Mesothelial cell of epicardium (in vitro differentiated cells): ENCODE measurements around the gene NLRC5. TPM values are rescaled to one million over a fixed set of nuclear protein-coding genes. Genes with fewer than 3 reads are reported as not detected.

Source experiments
- DNase-seq, 2 experiments: peaks; one replicate each; pipeline ENCODE4 v3.0.0; 2021; ENCODE audit warnings: low spot score in 2 of 2; ENCODE audit not compliant: unreplicated experiment in 2 of 2
- H3K27ac Mint-ChIP-seq: 2 replicates; pipeline ENCODE4 v1.8.0; 2021; ENCODE audit warnings: mixed read lengths
- H3K27me3 Mint-ChIP-seq: 2 replicates; pipeline ENCODE4 v1.8.0; 2021; ENCODE audit warnings: low read depth, mixed read lengths
- H3K36me3 Mint-ChIP-seq: 2 replicates; pipeline ENCODE4 v1.8.0; 2021; ENCODE audit warnings: mixed read lengths
- H3K4me1 Mint-ChIP-seq: 2 replicates; pipeline ENCODE4 v1.8.0; 2021; ENCODE audit warnings: mixed read lengths
- H3K4me3 Mint-ChIP-seq: 2 replicates; pipeline ENCODE4 v1.8.0; 2021; ENCODE audit warnings: mild to moderate bottlenecking, moderate library complexity, mixed read lengths
- H3K9me3 Mint-ChIP-seq: 2 replicates; pipeline ENCODE4 v1.8.0; 2021; ENCODE audit warnings: mixed read lengths
- total RNA-seq: library from RNA; stranded (reverse); gene quantifications from 3 replicates; pipeline ENCODE4 v1.2.1, GENCODE V29; 2021
- TF ChIP-seq, protein P1 (sequence below): fragments of 200-600 bp; sonication (generic); IDR thresholded peaks from one replicate; pipeline ENCODE4 v1.5.0; 2021; ENCODE audit warnings: antibody characterized with exemption; ENCODE audit not compliant: unreplicated experiment

Gene NLRC5
- total RNA-seq, 1 donor from 2014 or later = 3.7 TPM

DNA sequence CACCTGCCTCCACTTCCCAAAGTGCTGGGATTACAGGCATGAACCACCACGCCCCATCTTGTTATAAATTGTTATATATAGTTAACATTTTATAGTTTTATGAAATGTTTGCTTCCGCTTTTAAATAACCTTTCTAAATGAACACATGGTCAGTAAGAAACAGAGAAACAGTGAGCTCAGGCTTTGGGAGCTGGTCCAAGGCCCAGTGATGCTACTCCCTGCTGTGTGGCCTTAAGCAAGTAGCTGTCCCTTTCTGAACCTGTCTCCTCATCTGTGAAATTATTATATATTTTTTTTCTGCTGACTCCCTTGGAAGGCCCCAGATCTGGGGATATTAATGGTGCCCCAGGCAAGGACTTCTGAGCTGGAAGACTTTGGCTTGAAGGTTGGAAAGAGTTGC lies 122.1 kb downstream of the NLRC5 start:
- Mint-ChIP-seq H3K9me3 (no peaks in the 10 kb centered on the region), H3K4me1 (peaks cover 3% of the 10 kb centered on the region), H3K4me3 (no peak overlapping the region), H3K27me3 (no peaks in the 10 kb centered on the region), H3K27ac (no peak overlapping the region), H3K36me3 (peaks cover under 1% of the 10 kb centered on the region)
- no peak for DNase-seq
- TF ChIP-seq, protein P1, sequence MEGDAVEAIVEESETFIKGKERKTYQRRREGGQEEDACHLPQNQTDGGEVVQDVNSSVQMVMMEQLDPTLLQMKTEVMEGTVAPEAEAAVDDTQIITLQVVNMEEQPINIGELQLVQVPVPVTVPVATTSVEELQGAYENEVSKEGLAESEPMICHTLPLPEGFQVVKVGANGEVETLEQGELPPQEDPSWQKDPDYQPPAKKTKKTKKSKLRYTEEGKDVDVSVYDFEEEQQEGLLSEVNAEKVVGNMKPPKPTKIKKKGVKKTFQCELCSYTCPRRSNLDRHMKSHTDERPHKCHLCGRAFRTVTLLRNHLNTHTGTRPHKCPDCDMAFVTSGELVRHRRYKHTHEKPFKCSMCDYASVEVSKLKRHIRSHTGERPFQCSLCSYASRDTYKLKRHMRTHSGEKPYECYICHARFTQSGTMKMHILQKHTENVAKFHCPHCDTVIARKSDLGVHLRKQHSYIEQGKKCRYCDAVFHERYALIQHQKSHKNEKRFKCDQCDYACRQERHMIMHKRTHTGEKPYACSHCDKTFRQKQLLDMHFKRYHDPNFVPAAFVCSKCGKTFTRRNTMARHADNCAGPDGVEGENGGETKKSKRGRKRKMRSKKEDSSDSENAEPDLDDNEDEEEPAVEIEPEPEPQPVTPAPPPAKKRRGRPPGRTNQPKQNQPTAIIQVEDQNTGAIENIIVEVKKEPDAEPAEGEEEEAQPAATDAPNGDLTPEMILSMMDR = no peak

GRCh38 chr16:57112403-57113041 lies 123.2 kb downstream of the NLRC5 start:
- DNase-seq = no peak
- H3K4me1 Mint-ChIP-seq = peaks cover 3% of the 10 kb centered on the region
- no peaks in the 10 kb centered on the region for H3K9me3 Mint-ChIP-seq
- no peak overlapping the region for H3K4me3 Mint-ChIP-seq
- H3K27ac Mint-ChIP-seq = no peak overlapping the region
- TF ChIP-seq, protein P1 = no peak
- H3K36me3 Mint-ChIP-seq = peaks cover 2% of the 10 kb centered on the region
- no peaks in the 10 kb centered on the region for H3K27me3 Mint-ChIP-seq

GRCh38 chr16:57113042-57113453 lies 123.7 kb downstream of the NLRC5 start:
- Mint-ChIP-seq H3K9me3 (no peaks in the 10 kb centered on the region), H3K4me1 (peaks cover 3% of the 10 kb centered on the region), H3K27ac (no peak overlapping the region), H3K36me3 (peaks cover 6% of the 10 kb centered on the region), H3K27me3 (no peaks in the 10 kb centered on the region), H3K4me3 (no peak overlapping the region)
- no peak for DNase-seq
- TF ChIP-seq, protein P1 = no peak

DNA sequence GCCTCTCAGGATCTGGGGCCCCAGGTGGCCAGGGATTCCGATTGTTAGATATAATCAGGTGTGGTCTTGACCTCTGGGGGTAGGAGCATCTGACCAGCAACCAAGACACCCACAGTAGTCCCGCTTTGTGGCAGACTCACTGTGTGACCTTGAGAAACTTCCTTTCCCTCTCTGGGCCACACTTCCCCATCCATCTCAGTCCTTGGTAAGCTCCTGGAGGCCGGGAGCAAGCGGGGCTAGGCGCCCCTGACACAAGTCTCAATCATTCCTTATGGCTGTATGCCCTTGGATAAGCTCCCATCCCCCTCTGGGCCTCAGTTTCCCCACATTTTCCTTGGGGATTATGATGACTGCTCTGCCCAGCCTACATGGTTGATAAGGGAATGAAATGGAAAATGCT lies 124.3 kb downstream of the NLRC5 start:
- Mint-ChIP-seq H3K27ac (no peak overlapping the region), H3K4me3 (no peak overlapping the region), H3K4me1 (peaks cover 3% of the 10 kb centered on the region), H3K36me3 (peaks cover 6% of the 10 kb centered on the region), H3K9me3 (no peaks in the 10 kb centered on the region), H3K27me3 (no peaks in the 10 kb centered on the region)
- DNase-seq = no peak
- TF ChIP-seq, protein P1 = no peak

GRCh38 chr16:57115168-57115513 lies 125.8 kb downstream of the NLRC5 start:
- H3K4me3 Mint-ChIP-seq = no peak overlapping the region

More at GRCh38 chr16:57115168-57115513, 125.8 kb downstream of the NLRC5 start:
- Mint-ChIP-seq H3K36me3 (peaks cover 6% of the 10 kb centered on the region), H3K4me1 (peaks cover 3% of the 10 kb centered on the region), H3K27me3 (no peaks in the 10 kb centered on the region), H3K27ac (no peak overlapping the region), H3K9me3 (no peaks in the 10 kb centered on the region)
- TF ChIP-seq, protein P1 = no peak
- no peak for DNase-seq
